Measurements from ENCODE around the gene HOXA9.
A peak's percentile ranks its signal among the peaks of the same experiment; 100 is the strongest.

DNA sequence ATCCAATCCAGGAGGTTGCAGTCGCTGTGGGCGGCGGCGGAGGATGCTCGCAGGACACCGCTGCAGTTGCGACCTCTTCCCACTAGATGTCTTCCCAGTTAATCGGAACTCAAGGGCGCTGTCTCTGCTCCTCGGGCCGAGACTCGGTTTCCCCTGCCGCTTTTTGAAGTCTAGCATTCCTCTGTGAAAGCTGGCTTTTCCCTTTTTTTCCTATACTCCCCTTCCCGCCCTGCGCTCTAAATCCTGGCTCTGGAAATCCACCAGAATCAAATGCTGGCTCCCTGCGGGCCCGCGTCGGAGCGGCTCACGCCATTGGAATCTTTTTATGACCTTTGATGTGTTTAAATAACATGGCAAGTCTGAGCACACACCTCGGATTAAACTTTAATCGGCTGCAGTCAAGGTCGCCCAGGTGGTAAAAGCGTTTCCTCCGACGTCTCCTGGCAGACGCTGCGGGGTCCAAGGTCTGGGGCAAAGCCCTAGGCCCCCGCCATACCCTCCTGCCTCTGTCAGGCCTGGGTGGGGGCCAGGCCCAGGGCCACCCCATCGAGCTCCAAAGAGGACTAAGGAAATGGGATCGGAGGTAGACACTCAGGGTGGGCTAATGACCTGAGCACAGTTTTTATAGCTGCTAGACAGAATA is 45.2 kb upstream of the HOXA9 start:
- TF ChIP-seq, protein P1, sequence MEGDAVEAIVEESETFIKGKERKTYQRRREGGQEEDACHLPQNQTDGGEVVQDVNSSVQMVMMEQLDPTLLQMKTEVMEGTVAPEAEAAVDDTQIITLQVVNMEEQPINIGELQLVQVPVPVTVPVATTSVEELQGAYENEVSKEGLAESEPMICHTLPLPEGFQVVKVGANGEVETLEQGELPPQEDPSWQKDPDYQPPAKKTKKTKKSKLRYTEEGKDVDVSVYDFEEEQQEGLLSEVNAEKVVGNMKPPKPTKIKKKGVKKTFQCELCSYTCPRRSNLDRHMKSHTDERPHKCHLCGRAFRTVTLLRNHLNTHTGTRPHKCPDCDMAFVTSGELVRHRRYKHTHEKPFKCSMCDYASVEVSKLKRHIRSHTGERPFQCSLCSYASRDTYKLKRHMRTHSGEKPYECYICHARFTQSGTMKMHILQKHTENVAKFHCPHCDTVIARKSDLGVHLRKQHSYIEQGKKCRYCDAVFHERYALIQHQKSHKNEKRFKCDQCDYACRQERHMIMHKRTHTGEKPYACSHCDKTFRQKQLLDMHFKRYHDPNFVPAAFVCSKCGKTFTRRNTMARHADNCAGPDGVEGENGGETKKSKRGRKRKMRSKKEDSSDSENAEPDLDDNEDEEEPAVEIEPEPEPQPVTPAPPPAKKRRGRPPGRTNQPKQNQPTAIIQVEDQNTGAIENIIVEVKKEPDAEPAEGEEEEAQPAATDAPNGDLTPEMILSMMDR (IDR thresholded peaks at IDR 0.05) = peak in 5 of 7 experiments; percentile 20 to 78 (median 61)
- no peak for TF ChIP-seq POLR2A (IDR thresholded peaks at IDR 0.05)

Data from stomach (tissue), 4 donors.